Peyer's patch (tissue), 4 donors: ENCODE data around the gene ZNF135.

Experiments
- CTCF ChIP-seq, 6 experiments: fragments of 450-650 bp in 4 of 6; fragments of 200-600 bp in 2 of 6; sonication (generic) in 1 of 6; IDR thresholded peaks; one replicate each; pipeline ENCODE4 v1.5.1; 2017 to 2019; ENCODE audit warnings: antibody characterized with exemption in 6 of 6, mild to moderate bottlenecking in 3 of 6, moderate library complexity in 1 of 6
- POLR2A ChIP-seq, 2 donors: fragments of 450-650 bp; IDR thresholded peaks; one replicate each; pipeline ENCODE4 v1.5.1; 2017; ENCODE audit warnings: antibody characterized with exemption in 2 of 2, mild to moderate bottlenecking in 2 of 2, moderate library complexity in 2 of 2

DNA sequence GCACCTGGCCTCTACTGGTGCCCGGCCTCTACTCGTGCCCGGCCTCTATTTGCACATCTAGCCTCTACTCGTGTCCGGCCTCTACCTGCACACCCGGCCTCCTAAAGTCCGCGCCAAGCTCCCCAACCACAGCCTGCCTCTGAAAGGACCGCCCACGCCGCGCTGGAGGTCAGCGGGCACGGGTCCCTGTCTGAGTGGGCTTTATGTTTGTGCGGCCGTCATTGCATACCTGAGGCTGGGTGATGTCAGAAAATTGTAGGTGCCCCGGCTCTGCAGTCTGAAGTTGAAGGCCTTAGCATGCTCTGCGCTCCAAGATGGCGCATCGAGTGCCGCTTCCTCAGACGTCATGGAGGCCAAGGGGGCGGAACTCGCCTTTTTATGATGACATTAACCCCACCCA, 1.1 kb downstream of the ZNF135 start:
- TF ChIP-seq CTCF (IDR thresholded peaks at IDR 0.05) (no peak), POLR2A (IDR thresholded peaks at IDR 0.05) (no peak)
